ENCODE data around the gene FAM149B1. TPM values are rescaled to one million over a fixed set of nuclear protein-coding genes. Genes with fewer than 3 reads are reported as not detected.
A peak's percentile ranks its signal among the peaks of the same experiment; 100 is the strongest.

Gene FAM149B1
- total and polyA plus RNA-seq, 2 of the 13 experiments (the other 11 are each of a cell fraction or from before 2014, with no cell fraction given) = 9.3 to 16.8 TPM

DNA sequence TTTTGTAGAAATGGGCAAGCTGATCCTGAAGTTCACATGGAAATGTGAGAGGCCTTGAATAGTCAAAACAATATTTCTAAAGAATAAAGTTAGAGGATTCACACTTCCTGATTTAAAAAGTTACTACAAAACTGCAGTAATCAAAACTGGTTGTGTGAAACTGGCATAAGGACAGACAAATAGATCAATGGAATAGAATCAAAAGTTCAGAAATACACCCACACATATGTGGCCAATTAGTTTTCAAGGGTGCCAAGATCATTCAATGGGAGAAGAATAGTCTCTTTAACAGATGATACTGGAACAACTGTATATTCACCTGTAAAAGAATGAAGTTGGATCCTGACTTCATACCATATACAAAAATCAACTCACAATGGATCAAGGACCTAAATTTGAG is 51.5 kb downstream of the FAM149B1 start (continued):
- TF ChIP-seq, protein P1, sequence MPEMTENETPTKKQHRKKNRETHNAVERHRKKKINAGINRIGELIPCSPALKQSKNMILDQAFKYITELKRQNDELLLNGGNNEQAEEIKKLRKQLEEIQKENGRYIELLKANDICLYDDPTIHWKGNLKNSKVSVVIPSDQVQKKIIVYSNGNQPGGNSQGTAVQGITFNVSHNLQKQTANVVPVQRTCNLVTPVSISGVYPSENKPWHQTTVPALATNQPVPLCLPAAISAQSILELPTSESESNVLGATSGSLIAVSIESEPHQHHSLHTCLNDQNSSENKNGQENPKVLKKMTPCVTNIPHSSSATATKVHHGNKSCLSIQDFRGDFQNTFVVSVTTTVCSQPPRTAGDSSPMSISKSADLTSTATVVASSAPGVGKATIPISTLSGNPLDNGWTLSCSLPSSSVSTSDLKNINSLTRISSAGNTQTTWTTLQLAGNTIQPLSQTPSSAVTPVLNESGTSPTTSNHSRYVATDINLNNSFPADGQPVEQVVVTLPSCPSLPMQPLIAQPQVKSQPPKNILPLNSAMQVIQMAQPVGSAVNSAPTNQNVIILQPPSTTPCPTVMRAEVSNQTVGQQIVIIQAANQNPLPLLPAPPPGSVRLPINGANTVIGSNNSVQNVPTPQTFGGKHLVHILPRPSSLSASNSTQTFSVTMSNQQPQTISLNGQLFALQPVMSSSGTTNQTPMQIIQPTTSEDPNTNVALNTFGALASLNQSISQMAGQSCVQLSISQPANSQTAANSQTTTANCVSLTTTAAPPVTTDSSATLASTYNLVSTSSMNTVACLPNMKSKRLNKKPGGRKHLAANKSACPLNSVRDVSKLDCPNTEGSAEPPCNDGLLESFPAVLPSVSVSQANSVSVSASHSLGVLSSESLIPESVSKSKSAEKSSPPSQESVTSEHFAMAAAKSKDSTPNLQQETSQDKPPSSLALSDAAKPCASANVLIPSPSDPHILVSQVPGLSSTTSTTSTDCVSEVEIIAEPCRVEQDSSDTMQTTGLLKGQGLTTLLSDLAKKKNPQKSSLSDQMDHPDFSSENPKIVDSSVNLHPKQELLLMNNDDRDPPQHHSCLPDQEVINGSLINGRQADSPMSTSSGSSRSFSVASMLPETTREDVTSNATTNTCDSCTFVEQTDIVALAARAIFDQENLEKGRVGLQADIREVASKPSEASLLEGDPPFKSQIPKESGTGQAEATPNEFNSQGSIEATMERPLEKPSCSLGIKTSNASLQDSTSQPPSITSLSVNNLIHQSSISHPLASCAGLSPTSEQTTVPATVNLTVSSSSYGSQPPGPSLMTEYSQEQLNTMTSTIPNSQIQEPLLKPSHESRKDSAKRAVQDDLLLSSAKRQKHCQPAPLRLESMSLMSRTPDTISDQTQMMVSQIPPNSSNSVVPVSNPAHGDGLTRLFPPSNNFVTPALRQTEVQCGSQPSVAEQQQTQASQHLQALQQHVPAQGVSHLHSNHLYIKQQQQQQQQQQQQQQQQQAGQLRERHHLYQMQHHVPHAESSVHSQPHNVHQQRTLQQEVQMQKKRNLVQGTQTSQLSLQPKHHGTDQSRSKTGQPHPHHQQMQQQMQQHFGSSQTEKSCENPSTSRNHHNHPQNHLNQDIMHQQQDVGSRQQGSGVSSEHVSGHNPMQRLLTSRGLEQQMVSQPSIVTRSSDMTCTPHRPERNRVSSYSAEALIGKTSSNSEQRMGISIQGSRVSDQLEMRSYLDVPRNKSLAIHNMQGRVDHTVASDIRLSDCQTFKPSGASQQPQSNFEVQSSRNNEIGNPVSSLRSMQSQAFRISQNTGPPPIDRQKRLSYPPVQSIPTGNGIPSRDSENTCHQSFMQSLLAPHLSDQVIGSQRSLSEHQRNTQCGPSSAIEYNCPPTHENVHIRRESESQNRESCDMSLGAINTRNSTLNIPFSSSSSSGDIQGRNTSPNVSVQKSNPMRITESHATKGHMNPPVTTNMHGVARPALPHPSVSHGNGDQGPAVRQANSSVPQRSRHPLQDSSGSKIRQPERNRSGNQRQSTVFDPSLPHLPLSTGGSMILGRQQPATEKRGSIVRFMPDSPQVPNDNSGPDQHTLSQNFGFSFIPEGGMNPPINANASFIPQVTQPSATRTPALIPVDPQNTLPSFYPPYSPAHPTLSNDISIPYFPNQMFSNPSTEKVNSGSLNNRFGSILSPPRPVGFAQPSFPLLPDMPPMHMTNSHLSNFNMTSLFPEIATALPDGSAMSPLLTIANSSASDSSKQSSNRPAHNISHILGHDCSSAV (CRISPR knock-in tag; IDR thresholded peaks at IDR 0.05; ENCODE audit: borderline replicate concordance) = no peak
- TF ChIP-seq NRL (CRISPR knock-in tag; IDR thresholded peaks at IDR 0.05; ENCODE audit: borderline replicate concordance) = no peak

- H3K9me3 ChIP-seq (ENCODE audit: low read length) = no peaks in the 10 kb centered on the region
- TF ChIP-seq U2AF2 (IDR thresholded peaks at IDR 0.05; ENCODE audit: low read depth, low read length) (no peak), CEBPB (IDR thresholded peaks at IDR 0.05; ENCODE audit: borderline replicate concordance, low read depth, low read length) (peak; percentile 59; the same call in 1 of the 2 replicates)
- no TSS peak for BruUV-seq (replicated peaks)
- no peaks in the 10 kb centered on the region for H3K36me3 ChIP-seq (replicated peaks in 1 of 2; ENCODE audit: control insufficient read depth in 1 of 2, insufficient read depth in 2 of 2, low read length in 2 of 2)
- CTCF ChIA-PET (ENCODE audit: low intra/inter-chr PET ratio, low total read pairs) = no interaction called here
- WGBS (ENCODE audit: low lambda C conversion rate) = 95% methylated on average over 1 of the region's 1 CpG
- POLR2A ChIA-PET = no interaction called here
- no peaks in the 10 kb centered on the region for H3K79me2 ChIP-seq (ENCODE audit: insufficient read depth, low read length)
- no peak overlapping the region for H3K27ac ChIP-seq (ENCODE audit: extremely low read length, insufficient read depth, low read length)
- no peak for FAIRE-seq
- no peak overlapping the region for H3K4me3 ChIP-seq (replicated peaks in 1 of 3; ENCODE audit: insufficient read depth in 1 of 3, low read depth in 2 of 3, low read length in 3 of 3)
- H3K9ac ChIP-seq (ENCODE audit: insufficient read depth, low read depth, low read length) = no peak overlapping the region
- intact Hi-C loops (cut with micrococcal nuclease; ENCODE audit: unreplicated experiment) (no loop called here), in situ Hi-C loops (cut with HindIII; ENCODE audit: extremely low pct_ligation_motif_present, low pct_unique_long_range_greater_than_20kb) (no loop called here)
- ATAC-seq = no peak
- H2AFZ ChIP-seq (ENCODE audit: low read length) = no peak overlapping the region
- no peak overlapping the region for H3K4me2 ChIP-seq (ENCODE audit: low read depth, low read length)
- DNase-seq (ENCODE audit: low spot score) = no peak
- no peaks in the 10 kb centered on the region for H4K20me1 ChIP-seq (ENCODE audit: insufficient read depth, low read length)
- peaks cover 23% of the 10 kb centered on the region for H3K4me1 ChIP-seq (ENCODE audit: insufficient read depth, low read length)
- H3K27me3 ChIP-seq (ENCODE audit: control insufficient read depth in 1 of 2, insufficient read depth in 2 of 2, low read length in 2 of 2) = no peaks in the 10 kb centered on the region
These were observed 53.1 kb downstream of the FAM149B1 start for GRCh38 chr10:73220989-73221388.

All from HepG2 (cell line).